ENCODE results near the gene PHACTR3. TPM values are rescaled to one million over a fixed set of nuclear protein-coding genes. Genes with fewer than 3 reads are reported as not detected.

Gene PHACTR3
- total RNA-seq, 2 donors from 2014 or later, result 0.13 TPM; not detected in 1

DNA sequence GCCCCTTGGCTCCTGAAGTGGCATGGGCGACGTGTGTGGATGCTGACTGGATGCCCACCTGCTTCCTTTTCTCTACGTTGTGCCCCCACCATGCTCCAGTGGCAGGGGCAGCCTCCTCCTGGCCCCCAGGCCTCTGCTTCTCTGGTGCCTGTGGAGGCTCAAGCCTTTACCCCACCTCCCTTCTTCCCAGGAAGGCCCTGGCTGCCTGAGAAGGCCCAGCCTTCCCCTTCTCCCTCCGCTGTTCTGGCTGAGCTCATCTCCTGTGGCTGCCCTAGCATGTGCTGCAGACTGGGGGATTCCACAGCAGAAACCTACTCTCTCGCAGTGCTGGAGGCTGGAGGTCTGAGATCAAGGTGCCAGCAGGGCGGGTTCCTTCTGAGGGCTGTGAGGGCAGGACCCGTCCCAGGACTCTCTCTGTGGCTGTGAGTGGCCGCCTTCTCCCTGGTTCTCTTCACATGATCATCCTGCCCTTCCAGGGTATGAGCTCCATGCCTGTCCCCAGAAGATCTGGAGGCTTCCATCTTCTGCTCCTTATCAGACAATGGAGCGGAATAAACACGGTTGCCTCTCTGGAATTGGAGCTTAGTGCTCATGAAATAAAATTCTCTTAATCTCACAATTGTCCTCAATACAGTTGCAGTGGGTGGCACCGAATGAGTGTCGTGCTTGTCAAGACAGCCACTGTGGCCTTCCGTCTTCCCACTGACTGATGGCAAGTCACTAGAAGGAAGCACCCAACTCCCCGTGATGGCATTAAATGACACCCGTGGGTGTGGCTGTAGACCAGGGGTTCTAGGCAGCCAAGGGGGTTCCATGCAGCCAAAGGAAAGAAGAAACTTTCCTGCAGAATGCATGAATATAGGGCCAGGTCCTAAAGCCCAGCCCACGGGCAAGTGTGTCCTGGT is 25.1 kb downstream of the PHACTR3 start:
- H3K4me1 Mint-ChIP-seq, result no peaks in the 10 kb centered on the region
- no peak overlapping the region for H3K4me3 Mint-ChIP-seq
- Histone ChIP-seq H3K4me3 (ENCODE audit: low read length) (no peak overlapping the region), H3K27me3 (ENCODE audit: control insufficient read depth, insufficient read depth, low read length, poor library complexity, severe bottlenecking) (no peaks in the 10 kb centered on the region), H3K36me3 (ENCODE audit: control insufficient read depth, insufficient read depth, low read length) (no peaks in the 10 kb centered on the region), H3K9ac (ENCODE audit: extremely low read depth, low read length, poor library complexity, severe bottlenecking) (no peak overlapping the region), H3K27ac (ENCODE audit: low read depth, low read length) (no peak overlapping the region), H3K4me1 (ENCODE audit: control insufficient read depth, insufficient read depth, low read length) (no peaks in the 10 kb centered on the region), H3K9me3 (ENCODE audit: control insufficient read depth, low read length) (peaks cover 18% of the 10 kb centered on the region)
- DNase-seq, result no peak
- no peak overlapping the region for H3K27ac Mint-ChIP-seq
- peaks cover 2% of the 10 kb centered on the region for H3K9me3 Mint-ChIP-seq
- 78 to 84% methylated on average over 15 of the region's 16 CpGs for WGBS, 2 experiments (ENCODE audit: insufficient coverage in 1 of 2, insufficient read length in 1 of 2)
- TF ChIP-seq, protein P1, sequence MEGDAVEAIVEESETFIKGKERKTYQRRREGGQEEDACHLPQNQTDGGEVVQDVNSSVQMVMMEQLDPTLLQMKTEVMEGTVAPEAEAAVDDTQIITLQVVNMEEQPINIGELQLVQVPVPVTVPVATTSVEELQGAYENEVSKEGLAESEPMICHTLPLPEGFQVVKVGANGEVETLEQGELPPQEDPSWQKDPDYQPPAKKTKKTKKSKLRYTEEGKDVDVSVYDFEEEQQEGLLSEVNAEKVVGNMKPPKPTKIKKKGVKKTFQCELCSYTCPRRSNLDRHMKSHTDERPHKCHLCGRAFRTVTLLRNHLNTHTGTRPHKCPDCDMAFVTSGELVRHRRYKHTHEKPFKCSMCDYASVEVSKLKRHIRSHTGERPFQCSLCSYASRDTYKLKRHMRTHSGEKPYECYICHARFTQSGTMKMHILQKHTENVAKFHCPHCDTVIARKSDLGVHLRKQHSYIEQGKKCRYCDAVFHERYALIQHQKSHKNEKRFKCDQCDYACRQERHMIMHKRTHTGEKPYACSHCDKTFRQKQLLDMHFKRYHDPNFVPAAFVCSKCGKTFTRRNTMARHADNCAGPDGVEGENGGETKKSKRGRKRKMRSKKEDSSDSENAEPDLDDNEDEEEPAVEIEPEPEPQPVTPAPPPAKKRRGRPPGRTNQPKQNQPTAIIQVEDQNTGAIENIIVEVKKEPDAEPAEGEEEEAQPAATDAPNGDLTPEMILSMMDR (conservative IDR thresholded peaks at IDR 0.05), result no peak
- H3K27me3 Mint-ChIP-seq (ENCODE audit: insufficient read depth), result peaks cover 41% of the 10 kb centered on the region
- H3K36me3 Mint-ChIP-seq (ENCODE audit: low read depth), result no peaks in the 10 kb centered on the region

DNA sequence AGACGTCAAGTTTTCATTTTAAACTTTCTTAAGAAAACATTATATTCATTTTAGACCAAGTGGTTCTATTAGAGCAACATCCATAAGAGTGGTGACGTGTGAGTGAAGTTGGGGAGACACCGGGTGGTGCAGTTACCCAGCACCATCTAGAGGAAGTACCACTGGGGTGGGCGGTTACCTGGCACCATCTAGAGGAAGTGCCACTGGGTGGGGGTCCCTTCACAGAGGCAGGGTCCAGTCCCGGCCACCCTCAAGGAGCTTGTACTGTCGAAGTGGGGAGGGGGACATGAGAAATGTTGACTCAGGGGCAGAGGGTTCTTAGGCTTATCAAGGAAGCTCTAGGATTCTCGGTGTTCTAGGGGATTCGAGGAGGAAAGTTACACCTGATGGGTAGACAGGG is 26.2 kb downstream of the PHACTR3 start:
- no peak overlapping the region for H3K27ac ChIP-seq (ENCODE audit: low read depth, low read length)
- no peak overlapping the region for H3K4me3 ChIP-seq (ENCODE audit: low read length)
- H3K9me3 ChIP-seq (ENCODE audit: control insufficient read depth, low read length), result peaks cover 19% of the 10 kb centered on the region
- WGBS, 2 experiments (ENCODE audit: insufficient coverage in 1 of 2, insufficient read length in 1 of 2), result 45 to 49% methylated on average over 5 to 8 of the region's 8 CpGs
- no peaks in the 10 kb centered on the region for H3K36me3 ChIP-seq (ENCODE audit: control insufficient read depth, insufficient read depth, low read length)
- H3K4me1 Mint-ChIP-seq, result no peaks in the 10 kb centered on the region
- no peak for DNase-seq
- H3K27me3 ChIP-seq (ENCODE audit: control insufficient read depth, insufficient read depth, low read length, poor library complexity, severe bottlenecking), result no peaks in the 10 kb centered on the region
- peaks cover 35% of the 10 kb centered on the region for H3K27me3 Mint-ChIP-seq (ENCODE audit: insufficient read depth)
- H3K27ac Mint-ChIP-seq, result no peak overlapping the region
- H3K9me3 Mint-ChIP-seq, result peaks cover 2% of the 10 kb centered on the region
- no peak overlapping the region for H3K9ac ChIP-seq (ENCODE audit: extremely low read depth, low read length, poor library complexity, severe bottlenecking)
- no peak overlapping the region for H3K4me3 Mint-ChIP-seq
- H3K36me3 Mint-ChIP-seq (ENCODE audit: low read depth), result no peaks in the 10 kb centered on the region
- H3K4me1 ChIP-seq (ENCODE audit: control insufficient read depth, insufficient read depth, low read length), result no peaks in the 10 kb centered on the region
- TF ChIP-seq, protein P1 (conservative IDR thresholded peaks at IDR 0.05), result no peak

DNA sequence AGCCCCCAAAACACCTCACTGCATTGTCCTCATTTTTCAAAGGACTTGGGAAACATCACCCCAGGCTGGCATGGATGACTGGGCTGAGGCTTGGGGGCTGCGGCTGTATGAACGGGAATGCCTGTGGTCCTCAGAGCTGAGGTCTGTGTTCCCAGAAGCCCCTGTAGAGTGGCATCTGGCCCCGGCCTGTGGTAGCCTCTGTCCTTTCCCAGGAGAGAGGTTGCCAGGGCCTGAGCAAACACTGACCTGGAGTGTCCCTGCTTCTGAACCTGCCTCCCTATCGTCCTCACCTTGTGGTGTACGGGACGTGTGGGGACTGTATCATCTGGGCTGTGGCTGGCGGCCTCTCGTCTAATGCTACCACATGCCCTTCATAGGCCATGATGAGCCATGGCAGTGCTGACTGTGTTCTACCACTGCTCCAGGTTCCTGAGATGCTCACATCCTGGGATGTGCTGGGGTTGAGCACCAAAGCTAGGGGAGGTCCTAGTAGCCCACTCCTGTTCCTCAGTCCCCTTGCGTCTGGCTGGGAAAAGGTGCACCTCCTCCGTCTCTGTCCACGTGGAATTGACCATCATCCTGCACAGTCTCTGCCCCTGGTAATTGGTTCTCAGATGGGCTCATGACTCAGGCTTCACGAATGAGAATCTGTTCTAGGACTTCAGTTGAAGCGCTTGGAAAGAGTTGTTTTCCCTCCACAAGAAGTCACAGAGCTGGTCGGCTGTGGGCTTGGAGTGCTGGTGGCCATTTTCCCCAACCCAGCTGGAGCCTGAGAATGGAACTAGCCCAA is 27.6 kb downstream of the PHACTR3 start:
- TF ChIP-seq, protein P1 (conservative IDR thresholded peaks at IDR 0.05), result no peak
- Mint-ChIP-seq H3K4me1 (no peaks in the 10 kb centered on the region), H3K9me3 (no peaks in the 10 kb centered on the region), H3K36me3 (ENCODE audit: low read depth) (no peaks in the 10 kb centered on the region), H3K4me3 (no peak overlapping the region), H3K27me3 (ENCODE audit: insufficient read depth) (peaks cover 22% of the 10 kb centered on the region), H3K27ac (no peak overlapping the region)
- no peak for DNase-seq
- no peaks in the 10 kb centered on the region for H3K36me3 ChIP-seq (ENCODE audit: control insufficient read depth, insufficient read depth, low read length)
- WGBS, 2 experiments (ENCODE audit: insufficient coverage in 1 of 2, insufficient read length in 1 of 2), result 81 to 89% methylated on average over 13 to 14 of the region's 14 CpGs
- no peaks in the 10 kb centered on the region for H3K4me1 ChIP-seq (ENCODE audit: control insufficient read depth, insufficient read depth, low read length)
- peaks cover 24% of the 10 kb centered on the region for H3K9me3 ChIP-seq (ENCODE audit: control insufficient read depth, low read length)
- no peak overlapping the region for H3K9ac ChIP-seq (ENCODE audit: extremely low read depth, low read length, poor library complexity, severe bottlenecking)
- no peaks in the 10 kb centered on the region for H3K27me3 ChIP-seq (ENCODE audit: control insufficient read depth, insufficient read depth, low read length, poor library complexity, severe bottlenecking)
- H3K27ac ChIP-seq (ENCODE audit: low read depth, low read length), result no peak overlapping the region
- no peak overlapping the region for H3K4me3 ChIP-seq (ENCODE audit: low read length)
